ENCODE results near the gene PRR5.

The PRR5 gene

DNA sequence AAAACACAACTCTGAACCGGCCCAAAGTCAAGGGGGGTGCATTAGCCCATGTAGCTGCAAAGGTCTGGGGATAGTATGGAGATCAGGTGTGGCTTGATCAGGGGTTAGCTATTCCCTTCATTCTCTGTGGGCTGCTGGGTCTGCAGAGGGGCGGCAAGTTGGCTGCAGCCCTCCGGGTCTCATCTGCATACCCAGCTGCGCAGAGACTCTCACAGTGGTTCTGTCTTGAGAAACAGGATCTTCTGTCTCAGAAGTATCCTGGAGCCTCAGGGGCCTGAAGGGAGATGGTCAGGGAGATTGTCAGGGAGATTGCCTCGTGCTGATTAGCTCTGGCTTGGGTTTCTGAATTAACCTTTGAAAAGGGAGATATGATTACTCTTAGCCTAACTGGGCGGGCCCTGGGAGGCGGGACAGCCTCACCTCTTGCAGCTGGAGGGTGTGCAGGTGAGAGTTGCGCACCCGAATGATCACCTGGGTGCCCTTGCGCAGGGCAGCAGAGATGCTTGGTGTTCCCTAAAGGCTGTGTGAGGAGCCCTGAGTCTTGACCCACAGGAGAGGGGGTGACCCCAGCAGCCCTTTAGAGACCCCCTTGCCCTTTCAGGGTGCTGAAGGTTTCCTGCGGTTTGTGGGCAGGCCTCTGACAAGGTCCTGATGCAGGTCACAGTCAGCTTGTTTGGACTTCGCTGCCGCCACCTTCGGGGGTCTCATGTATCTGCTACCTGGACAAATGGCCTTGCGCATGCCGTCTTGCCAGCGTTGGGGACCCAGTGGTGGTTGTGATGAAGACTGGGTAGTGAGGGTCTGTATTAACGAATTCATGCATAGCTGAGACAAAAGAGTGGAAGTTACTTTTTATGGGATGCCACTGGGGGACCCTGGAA is 57.7 kb downstream of the PRR5 start:
- FAIRE-seq: no peak

DNA sequence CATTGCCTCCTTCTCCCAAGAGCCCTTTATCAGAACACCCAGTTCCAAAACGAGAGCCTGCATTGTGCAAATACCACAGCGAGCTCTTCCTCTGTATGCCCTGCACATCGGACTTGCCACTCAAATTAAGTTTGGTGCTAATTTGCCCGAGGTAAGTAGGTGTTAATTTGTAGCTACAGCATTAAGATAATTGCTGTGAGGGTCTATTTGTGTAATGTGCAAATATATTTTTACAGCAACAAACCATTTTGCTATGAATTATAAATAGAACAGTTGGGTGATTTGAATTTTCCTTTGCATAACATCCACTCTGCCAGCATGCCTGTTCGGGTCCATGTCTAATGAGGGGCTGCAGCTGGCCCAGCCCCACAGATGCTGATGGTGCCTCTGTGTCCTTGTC is 58.5 kb downstream of the PRR5 start:
- no peak for FAIRE-seq

DNA sequence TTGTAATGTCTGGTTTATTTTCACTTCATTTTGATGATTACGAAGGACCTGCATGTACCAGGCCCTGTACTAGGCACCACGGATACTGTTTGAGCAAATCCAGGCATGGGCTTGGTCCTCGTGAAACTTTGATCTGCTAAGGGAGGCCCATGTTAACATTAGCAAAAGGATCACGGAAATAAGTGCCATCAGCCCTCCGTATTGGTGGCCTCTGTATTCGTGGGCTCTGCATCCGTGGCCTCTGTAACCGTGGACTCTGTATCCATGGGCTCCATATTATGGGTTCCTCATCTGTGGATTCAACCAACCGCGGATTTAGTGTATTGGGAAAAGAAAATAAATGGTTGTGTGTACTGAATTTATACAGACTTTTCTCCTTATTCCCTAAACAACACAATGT is 59.0 kb downstream of the PRR5 start:
- no peak for FAIRE-seq

DNA sequence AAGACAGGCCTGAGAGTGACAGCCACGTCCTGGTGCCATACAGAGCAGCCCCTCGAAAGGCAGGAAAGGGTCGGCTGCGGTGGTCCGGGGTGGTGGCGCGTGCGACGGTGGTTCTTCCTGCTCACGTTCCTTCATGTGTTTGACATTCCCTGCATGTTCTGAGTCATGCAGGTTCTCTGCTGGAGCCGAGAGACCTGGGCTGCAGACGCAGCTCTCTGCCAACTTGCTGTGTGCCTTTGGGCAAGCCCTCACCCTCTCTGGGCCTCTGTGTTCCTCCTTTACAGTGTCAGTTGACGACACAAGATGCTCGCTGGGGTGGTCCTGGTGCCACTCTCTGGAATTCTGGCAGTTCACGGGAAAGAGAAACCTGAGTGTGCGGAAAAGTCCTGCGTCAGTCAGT is 62.4 kb downstream of the PRR5 start:
- no peak for FAIRE-seq

DNA sequence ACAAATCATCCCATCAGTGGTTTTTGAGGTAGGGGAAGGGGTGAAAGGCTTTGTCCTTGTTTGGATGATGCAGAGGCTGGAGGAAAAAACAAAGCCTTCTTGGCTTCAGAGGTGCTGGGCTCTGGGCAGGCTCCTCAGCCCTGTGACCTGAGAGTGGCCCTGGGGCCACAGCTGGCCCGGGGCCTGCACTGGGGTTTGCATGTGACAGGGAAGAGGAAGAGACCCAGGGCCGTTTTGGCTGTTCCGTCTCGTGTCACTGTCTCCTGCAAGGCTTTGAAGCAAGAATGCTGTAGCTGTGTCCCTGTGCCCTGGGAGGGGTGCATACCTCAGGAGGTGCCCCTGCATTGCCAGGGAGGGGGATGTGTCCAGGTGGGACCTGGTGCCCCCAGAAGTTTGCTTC is 63.0 kb downstream of the PRR5 start:
- FAIRE-seq: no peak

DNA sequence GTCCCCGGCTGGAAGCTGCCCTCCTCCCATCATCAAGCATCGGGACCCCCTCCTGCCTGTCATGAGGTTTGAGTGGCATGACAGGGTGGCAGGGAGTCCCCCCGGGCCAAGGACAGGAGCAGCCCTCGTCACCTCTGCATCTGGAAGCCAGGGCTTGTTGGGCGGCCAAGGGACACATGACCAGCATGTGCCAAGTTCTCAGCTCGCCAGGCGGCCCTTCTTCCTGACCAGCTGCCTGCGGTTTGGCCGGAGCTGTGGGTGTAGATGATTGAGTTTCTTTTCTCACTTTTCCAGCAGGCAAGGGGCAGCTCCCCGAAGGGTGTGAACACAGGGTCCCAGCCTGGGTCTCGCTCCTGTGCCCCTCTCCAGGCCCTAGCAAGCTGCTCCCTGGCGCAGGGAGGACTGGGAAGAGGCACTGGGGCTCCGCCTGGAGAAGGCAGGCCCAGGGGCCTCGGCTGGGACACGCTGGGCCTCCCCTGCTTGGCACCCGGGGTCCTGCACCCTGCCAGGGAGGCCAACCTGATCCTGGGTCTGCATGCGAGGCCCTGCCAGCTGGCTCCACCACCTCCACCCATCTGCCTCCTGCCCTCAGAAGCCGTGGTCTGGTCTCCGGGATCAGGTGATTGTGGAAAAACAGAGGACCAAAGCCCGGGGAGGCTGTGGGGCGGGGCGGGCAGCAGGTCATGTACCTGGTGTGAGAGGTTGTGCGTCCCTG is 63.7 kb downstream of the PRR5 start:
- FAIRE-seq: no peak

DNA sequence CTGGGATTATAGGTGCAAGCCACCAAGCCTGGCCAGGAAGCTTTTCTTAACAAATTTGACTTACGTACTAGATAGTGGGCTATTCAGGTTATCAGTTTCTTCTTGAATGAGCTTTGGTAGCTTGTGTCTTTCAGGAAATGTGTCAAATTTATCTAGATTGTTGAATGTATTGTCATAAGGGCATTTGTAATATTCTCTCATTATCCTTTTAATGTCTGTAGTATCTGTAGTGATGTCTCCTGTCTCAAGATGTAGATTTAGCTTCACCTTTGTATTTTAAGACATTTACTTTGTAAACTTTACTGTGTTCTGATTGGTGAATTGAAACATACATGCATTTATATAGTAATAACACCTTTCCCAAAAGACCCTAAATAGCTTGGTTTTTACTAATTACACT is 71.1 kb downstream of the PRR5 start:
- no peak for FAIRE-seq

DNA sequence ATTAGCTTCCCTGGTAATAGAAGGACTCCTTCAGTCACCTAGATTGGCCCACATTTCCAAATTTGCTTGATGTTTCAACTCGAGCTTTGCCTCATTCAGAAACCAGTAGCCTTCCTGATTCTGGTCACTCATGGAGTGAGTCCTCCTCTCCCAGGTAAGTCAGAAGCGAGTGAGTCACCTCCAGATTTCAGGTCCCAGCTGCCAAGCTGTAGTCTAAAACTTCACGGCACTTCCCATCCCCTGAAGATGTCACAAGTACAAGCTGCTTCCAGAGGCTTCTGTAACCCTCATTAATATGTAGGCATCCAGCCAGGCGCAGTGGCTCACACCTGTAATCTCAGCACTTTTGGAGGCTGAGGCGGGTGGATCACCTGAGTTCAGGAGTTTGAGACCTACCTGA is 73.9 kb downstream of the PRR5 start:
- FAIRE-seq: no peak

DNA sequence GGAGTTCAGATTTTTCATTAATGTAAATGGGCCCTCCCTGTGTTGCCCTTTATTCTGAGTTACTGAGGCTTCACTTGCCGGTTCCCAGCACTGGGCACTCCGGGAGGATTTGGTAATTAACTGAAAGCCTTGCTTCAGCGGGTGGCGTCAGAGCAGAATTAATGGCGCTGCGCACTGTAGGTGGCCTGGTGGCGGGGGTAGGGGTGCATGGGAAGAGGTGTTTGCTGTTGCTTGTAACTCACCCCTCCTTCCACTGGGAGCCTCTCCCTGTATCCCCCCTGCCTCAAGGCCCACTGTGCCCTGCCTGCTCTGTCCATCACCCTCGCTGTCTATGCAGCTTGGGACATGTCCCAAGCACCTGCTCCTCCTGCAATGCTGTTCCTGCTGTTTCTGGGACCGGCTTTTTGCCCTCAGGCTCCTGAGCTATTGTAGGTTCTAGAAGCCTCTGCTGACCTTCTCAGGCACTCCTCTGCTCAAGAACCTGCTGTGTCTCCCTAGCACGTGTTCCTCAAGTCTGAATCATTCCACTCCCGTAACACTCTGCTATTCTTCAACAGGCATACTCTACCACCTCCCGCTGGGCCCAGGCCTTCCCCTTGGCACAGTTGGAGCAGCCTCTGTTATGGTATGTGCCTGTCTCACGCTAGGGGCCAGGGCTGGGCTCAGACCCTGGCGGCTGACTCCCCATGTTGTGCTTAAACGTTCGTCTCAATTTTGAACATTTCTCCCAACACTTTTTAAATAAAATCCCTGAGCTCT is 74.8 kb downstream of the PRR5 start:
- no peak for FAIRE-seq

DNA sequence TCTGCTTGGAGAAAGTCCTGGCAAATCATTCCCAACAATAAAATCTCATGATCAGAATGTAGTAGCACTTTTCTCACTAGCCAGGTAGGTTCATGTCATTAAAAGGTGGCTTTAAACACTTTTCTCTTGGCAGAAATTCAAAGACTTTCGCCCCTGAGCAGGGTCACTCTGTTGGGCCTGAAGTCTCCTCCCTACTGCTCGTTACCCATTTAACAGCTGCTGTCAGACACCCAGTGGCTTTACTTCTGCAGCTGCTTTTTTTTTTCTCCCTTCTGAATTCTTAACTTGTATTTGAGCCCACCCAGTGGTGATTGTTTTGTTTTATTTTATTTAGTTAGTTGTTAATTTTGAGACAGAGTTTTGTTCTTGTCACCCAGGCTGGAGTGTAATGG is 75.4 kb downstream of the PRR5 start:
- no peak for FAIRE-seq

DNA sequence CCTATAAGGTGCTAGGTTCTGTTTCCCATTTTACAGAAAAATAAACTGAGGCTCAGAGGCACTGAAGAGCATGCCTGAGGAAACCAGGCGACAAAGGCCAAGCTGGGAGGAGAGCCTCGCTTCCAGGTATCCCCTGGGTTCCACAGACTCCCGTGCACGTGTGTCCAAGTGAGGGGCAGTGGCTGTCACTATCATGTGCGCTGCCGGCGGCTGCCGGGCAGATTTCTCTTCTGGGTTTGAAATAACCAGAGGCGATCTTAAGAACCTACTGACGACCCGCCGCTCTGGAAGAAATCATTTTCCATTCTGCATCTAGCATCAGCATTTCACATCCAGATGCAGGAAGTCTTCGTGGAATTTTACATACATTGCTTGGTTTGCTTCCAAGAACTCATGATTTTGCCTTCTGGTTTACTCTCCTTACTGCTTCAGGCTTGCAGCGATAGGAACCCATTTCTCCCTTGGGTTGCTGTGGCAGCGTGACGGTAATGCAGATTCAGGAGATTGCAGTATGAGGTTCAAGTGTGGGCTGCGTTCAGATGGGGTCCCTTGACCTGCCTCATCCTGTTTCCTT is 79.0 kb downstream of the PRR5 start:
- no peak for FAIRE-seq

DNA sequence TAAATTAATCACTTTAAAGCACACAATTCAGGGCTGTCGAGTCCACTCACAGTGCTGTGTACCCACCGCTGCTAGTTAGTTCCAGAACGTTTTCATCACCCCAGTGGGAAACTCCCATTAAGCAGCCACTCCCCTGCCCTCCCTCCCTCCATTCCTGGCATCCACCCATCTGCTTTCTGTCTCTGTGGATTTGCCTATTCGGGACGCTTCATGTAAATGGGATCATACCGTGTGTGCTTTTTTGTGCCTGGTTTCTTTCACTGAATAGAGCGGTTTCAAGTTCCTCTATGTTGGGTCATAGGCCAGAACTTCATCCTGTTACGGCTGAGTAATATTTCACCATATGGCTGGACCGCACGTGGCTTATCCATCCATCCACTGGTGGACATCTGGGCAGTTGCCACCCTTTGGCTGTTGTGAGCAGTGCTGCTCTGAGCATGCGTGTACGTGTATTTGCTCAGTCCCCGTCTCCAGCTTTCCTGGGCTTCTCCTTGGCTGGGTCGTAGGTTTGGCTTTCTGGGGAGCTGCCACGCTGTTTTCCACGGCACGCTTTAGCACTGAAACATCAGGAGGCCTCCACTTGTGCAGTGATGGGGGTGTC is 80.5 kb downstream of the PRR5 start:
- FAIRE-seq: no peak

DNA sequence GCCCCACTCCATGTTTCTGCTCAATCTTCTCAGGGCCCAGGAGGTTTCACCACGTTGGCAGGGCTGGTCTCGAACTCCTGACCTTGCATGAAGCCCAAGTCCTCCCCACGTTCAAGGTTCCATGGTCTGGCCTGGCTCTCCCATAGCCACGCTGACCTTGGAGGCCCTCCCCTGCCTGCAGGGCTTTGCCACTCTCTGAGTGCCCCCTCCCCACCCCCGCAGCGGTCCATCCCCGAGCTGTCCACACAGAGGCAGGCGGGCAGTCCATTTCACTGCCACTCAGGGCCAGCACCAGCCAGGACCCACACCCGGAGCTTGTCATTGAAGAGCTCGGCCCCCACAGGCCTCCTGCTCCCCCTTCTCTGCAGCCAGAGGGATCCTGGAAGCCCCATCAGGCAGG is 81.1 kb downstream of the PRR5 start:
- no peak for FAIRE-seq

DNA sequence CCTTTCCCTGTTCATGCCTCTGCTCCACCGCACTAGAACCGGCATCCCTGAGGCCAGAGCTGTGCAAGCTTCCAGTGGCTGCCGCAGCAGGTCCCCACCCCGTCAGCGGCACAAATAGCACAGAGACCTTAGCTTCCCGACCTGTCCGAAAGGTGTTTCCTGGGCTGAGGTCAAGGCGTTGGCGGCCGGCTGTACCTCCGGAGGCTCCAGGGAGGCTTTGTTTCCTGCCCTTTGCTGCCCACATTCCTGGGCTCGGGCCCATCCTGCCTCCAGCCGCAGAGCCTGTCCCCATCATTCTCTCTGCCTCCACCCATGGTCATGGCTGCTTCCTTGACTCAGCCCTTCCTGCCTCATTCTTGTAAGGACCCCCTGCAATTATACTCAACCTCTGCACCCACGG is 81.6 kb downstream of the PRR5 start:
- no peak for FAIRE-seq

DNA sequence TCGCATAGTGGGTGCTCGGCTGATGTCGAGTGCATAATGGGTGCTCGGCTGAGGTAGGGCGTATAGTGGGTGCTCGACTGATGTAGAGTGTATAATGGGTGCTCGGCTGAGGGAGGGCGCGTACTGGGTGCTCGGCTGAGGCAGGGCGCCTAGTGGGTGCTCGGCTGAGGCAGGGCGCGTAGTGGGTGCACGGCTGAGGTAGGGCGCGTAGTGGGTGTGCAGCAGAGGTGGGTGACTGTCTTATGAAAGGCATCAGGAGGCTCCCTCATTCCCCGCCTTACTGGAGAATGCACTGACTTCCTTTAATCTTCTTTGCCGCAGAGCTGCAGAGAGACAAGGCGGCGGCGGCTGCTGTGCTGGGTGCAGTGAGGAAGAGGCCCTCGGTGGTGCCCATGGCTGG is 84.1 kb downstream of the PRR5 start:
- FAIRE-seq: no peak

DNA sequence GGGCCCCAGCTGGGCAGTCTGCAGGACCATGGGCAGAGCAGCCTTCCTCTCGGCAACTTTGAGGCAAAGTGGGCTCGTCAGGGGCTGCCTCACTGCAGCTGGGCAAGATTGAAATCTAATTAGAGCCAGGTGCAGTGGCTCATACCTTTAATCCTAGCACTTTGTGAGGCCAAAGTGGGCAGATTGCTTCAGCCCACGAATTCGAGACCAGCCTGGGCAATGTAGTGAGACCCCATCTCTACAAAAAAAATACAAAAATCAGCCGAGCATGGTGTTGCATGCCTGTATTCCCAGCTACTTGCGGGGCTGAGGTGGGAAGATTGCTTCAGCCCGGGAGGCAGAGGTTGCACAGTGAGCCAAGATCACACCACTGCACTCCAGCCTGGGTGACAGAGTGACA is 84.6 kb downstream of the PRR5 start:
- no peak for FAIRE-seq

All from endometrium (tissue), 2 donors.